GM21786 (cell line): ENCODE results near the gene ZNF670.
A peak's percentile ranks its signal among the peaks of the same experiment; 100 is the strongest.
"Not testable (repeated sequence)": the region's sequence is repeated elsewhere in the genome, so short reads cannot be mapped to it uniquely, and the experiment has no call there.

Source experiments
- ATAC-seq: cut with Tn5 transposase; IDR thresholded peaks from one replicate; pipeline ENCODE4 v1.9.1; 2021; ENCODE audit not compliant: unreplicated experiment

ZNF670 gene

DNA sequence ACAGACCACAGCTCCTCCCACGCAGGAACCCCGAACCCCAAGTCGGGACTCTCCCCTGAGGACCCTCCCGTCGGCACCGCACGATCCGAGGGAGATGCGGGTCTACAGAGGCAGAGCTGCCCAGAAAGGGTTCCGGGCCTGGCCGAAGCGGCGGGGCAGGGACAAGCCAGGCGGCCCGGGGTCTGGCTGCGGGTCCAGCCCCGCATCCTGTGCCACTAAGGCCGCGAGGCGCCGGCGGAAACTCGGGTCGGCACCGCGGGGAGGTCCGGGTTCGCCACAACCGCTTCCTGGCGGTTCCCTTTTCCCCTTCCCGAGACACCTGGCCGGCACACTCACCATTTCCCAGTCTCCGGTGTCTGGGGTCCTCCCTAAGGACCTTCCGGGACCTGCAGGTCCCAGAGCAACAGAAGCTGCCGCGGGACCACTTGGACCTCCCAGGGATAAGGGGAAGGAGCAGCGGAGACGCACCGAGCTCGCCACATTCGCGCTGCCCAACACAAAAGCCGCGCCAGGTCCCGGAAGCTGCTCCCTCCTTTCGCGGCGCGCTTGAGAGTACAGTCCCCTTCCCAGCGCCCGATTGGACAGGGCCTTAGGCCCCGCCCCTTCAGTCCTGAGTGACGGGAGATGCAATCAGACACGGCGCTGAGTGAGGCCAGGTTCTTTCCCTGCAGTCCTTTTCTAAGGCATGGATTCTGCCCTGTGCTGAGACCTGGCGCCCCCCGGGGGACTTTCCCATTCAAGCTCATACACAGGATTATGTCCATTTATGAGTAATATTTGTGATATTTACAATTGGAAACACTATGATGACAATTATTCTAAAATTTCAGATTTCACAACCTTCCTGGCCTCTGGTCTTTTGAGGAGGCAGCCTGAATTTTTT, at the start of gene ZNF670:
Gene ZNF670, minus strand, starts transcription at position 554 of the 883 bp plus-strand sequence. Its CDS starts 215 bp downstream, at position 339.
- peak; percentile 99 for ATAC-seq

DNA sequence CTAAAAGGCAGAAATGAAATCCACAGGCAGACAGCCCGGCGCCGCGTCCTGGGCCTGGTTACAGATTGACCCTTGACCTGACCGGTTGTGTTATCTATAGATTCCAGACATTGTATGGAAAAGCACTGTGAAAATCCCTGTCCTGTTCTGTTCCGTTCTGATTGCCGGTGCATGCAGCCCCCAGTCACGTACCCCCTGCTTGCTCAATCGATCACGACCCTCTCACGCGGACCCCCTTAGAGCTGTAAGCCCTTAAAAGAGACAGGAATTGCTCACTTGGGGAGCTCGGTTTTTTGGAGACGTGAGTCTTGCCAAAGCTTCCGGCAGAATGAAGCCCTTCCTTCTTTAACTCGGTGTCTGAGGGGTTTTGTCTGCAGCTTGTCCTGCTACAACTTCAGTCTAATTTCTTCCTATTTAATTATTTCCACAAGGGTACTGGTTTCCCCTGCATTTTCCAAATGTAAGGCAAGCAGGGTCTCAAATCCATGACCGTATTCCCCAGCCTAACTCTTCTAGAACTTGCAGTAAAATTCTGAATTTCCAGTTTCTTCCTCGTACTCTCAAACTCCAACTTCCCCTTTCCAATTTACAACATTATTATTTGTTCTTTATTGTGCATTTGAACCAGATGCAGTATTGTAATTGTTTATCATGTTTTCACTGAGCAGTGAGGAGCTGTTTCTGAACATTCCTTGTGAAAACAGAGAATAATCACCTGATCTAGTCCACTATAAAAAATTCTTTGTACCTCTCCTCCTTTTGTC, 49.1 kb upstream of the ZNF670 start:
- ATAC-seq: not testable (repeated sequence)

DNA sequence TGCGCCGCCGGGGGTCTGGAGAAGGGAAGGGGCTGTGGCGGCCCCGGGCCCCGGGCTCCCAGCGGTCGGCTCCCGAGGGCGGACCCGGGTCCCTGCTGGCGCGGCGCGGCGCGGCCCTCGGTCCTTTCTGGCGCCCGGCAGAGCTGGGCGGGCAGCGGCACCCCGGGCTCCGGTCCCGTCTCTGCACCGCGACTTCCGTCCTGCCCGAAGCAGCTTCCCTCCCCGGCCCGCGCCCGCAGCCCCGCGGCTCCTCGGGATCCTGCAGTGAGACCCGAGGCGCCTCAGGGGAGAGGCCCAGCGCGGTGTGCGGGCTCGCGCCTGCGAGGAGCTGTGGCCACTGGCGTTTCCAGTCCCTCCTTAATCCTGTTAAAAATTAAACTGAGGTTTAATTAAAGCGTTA, 48.0 kb upstream of the ZNF670 start:
- peak; percentile 50 for ATAC-seq

DNA sequence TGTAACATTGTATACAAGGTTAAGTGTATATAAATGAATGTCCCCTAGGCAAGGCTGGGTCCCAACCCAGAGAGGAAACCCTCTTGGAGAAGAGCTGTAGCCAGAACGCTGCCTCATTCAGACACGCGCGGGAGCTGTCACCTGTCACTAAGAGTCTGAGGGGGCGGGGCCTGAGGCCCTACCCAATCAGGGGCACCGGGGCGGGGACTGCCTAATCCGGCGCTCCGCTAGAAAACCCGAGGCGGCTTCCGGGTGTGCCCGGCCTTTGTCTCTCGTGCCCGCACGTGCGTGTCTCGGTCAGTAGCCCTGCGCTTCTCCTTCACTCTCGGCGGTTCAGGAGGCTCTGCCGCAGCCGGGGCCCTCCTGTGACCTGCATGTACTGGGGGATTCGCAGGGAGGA, 47.6 kb upstream of the ZNF670 start:
- ATAC-seq: peak; percentile 98

DNA sequence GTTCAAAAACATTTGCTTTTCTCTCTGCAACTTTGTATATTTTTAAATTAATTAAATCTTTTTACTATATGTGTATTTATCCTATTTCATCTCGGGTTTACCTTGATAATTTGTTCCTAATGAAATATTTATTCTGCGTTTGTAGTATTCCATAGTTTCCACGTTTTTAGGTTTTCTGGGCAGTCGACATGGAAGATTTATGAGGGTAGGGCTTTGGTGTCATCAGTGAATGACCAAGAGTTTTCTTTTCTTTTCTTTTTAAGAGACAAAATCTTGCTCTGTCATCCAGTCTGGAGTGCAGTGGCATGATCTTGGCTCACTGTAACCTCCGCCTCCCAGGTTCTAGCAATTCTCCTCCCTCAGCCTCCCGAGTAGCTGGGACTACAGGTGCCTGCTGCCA, 42.8 kb upstream of the ZNF670 start:
- no peak for ATAC-seq

DNA sequence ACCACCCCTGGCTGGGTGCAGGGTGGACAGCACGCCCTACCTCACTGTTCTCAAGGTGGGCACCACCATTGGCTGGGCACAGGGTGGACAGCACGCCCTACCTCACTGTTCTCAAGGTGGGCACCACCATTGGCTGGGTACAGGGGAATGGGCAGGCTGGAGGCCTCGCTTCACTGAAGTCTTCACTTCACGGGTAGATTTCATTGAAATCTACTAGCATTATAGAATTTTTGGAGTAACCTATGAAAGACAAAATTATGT, 41.7 kb upstream of the ZNF670 start:
- not testable (repeated sequence) for ATAC-seq

DNA sequence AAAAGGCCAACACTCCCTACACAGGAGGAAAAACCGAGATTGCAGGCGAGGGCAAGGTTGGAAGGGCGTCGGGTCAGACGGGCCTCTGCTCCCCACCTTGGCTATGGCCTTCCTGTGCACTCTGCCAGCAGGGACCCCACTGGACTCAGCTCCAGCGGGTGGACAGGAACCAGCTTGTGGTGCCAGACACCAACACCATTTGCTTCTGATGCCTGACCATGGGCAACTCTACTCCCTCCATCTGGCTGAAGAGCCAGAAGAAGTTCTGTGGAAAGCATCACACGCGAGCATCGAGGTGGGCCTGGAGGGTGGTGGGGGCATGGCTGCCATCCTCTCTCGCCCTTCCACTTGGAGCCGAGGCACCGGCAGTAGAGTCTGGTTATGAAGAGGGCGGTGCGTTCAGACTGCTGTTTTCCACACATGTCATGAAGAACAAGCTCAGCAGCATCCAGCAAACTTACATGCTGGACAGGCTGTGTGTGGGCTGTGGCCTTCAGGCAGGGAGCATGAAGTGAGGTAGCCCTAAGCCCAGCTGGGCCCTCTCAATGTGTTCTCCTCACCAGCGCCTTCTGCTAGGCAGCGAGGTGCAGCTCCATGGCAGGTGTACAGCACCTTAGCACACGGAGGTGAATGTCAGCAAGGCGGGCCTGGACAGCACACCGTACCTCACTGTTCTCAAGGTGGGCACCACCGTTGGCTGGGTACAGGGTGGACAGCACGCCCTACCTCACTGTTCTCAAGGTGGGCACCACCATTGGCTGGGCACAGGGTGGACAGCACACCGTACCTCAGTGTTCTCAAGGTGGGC, 41.2 kb upstream of the ZNF670 start:
- no peak for ATAC-seq

DNA sequence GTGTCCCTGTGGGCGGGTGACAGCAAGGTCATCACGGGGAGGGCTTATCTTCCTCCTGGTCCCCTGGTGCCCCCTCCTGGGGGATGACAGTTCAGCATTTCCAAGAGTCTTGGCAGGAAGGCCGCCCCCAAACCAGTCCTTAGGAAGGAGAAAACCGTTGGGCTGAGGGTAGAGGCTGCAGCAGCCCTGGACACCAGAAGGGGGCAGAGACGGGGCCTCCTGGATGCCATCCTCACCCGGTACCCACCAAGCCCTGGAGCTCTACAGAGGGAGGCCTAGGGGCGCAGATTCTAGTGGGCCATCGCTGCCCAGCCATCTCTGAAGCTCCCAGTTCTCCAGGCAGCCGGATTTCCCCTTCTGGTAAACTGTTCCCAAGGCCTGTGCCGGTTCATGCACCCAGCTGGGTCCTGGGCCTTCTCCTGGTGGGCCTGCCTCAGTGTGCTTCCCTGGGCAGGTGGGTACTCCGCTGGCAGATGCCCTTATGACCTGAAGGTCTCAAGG, 40.4 kb upstream of the ZNF670 start:
- ATAC-seq: no peak

DNA sequence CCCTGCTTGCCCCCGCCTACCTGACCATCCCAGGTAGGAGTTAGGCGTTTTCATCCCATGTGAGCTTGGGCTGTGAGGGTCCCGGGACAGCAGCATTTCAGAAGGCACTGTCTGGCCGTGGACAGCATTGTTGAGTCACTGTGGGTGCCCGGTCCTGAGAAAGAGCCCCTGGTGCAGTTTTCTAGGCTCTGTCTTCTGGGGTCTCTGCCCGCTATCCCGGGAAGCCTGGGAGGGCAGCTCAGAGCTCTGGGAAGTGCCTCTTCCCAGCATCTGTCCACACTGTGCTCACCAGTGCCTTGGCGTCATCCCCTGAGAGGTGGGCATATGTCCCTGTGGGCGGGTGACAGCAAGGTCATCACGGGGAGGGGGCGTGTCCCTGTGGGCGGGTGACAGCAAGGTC, 36.9 kb upstream of the ZNF670 start:
- no peak for ATAC-seq

DNA sequence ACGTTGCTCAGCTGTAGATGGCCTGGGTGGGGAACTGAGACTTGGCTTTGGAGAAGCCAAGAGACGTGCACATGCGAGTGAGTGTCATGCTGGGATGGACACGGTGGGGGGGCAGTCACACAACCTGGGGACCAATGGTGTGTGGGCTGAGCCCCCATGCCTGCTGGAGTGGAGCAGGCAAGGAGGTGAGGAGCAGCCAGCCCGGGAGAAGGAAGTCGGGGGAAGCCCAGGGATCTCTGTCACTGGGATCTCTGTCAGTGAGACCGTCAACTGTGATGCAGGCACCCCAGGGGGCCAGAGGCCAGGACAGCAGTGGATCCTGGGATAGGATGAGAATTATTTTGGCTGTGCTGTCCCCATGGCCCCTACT, 36.5 kb upstream of the ZNF670 start:
- ATAC-seq: no peak

DNA sequence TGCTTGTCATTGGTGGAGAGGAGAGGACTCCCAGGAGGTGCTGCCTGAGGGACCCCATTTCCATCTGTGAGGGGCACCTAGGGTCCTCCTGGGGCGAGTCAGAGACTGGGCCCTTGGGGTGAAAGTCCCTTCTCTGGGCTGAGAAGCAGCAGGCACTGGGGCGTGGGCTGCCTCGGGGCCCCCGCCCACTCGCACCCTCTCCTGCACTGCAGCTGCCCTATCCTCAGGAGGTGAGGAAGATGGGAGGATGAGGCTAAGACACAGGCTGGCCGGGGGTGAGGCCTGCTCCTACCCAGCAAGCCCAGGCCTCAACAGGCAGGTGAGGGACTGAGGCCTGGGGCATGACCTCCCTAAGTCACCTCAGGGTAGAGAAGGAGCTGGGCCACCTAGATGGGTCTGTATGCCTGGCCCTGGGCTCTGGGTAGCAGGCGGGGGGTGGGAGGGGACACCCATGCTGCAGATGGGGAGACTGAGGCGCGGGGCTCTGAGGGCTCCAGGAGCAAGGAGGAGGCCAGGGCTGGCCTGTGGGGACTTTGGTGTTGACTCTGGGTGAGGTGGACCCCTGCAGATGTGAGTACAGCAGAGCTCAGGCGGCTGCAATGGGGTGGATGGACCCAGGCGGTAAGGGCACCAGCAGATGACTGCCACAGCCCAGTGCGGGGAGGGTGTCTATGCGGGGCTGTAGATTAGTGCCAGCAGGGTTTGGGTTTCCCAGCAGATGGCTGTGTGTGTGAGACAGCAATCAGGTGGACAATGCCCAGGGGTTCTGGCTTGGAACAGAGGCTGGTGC, 35.9 kb upstream of the ZNF670 start:
- ATAC-seq: no peak

DNA sequence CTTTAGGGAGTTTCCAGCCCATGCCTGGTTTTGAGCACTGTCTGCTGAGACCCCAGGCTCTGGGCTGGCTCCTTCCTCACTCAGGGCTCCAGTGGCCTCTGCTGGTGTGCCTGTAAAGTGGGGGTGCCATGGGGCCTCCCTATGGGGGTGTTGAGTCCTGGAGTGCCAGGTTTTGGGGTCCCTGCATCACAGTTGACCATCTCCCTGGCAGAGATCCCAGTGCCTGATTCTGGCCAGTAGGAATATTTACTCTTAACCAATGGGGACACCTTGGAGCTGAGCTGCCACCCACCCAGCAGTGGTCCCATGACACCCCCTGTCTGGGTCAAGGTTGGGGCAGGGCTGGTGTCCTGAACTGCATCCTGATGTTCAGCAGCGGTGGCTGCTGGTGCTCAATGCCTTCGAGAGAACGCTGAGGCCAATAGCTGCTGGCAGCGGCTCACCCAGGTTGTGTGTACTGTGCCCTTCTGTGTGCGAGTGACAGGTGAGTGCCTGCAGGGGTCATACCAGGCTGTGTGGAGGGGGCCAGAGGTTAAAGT, 35.2 kb upstream of the ZNF670 start:
- no peak for ATAC-seq

DNA sequence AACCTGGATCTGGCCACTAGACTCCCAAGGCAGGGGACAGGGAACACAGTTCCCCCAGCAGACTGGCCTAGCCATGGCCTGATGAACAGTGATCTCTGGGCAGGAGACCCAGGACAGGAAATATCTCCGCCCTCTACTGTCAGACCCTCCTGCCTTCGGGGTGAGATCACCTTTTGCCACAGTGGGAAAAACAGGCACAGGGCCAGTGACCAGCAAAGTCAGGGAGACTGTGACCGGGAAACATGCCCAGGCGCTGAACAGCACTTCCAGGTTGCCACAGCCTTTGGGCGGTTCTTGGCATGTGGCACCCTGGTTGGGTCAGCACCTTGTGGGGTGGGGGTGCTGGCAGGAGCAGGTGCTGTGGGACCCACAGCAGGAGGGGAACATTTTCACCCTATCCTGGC, 34.5 kb upstream of the ZNF670 start:
- no peak for ATAC-seq

DNA sequence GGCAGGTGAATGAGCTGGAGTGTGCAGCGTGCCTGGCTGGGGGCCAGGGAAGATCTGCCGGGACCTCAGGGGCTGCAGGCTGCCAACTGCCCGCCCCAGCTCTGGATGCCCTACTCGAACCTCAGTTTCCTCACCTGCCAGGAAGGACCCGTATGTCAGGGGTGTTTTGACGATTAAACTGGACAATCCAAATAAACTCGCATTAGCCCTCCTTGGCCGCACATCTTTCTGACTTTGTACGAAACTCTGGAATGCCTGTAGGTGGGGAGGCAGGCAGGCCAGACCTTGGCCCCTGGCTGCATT, 33.8 kb upstream of the ZNF670 start:
- ATAC-seq: no peak

DNA sequence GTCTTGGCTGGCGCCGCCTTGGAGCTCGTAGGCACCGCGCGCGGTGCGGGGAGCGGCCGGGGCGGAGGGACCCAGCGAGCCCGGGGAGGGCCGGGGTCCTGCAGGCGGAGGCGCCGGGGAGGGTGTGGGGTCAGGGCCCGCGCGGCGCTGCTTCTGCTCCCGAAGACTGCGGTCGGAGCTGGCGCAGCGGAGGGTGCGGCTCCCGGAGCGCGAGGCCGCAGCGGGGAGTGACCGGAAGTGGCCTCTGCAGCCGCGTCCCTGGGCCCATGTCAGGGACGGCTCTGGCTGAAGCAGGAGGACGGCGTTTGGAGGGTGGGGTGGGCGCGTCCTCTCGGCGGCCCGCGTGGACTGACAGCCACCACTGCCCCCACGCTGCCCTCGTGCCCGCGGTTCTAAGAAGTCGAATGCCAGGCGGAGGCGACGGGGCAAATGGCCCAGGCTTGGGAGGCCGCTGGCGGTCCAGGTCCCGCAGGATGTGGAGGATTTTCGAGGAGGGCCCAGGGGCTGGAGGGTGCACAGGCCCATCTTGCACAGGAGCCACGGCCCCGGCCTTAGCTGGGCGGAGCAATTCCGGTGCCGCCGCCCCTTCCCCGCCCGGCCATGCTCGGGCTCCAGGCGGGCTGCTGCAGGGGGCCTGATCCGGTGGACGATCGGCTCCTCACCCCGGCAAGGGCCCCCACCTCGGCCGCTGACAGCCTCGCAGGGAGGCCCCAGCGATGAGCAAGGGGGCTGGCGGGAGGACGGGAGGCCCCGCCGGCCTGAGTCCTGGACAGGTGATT, 33.3 kb upstream of the ZNF670 start:
- no peak for ATAC-seq

DNA sequence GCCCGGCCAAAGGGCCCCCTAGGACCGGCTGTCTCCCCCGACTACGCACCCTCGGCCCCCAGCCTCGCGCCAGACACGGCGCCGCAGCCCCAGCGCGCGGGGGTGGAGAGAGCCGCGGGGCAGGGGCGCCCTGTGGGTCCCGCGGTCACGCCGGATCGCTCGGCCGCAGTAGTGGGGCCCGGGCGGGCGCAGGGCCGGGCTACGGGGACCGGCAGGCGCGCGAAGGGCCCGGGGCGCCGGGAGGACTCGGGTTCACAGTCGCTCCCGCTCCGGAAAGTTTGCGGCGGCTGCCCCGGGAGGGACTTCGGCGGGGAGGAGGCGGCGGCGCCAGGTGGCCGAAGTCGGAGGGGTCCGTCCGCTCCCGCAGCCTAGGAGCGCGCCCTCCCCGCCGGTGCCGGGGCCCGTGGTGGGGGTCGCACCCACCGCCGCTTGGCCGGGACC, 32.7 kb upstream of the ZNF670 start:
- no peak for ATAC-seq

DNA sequence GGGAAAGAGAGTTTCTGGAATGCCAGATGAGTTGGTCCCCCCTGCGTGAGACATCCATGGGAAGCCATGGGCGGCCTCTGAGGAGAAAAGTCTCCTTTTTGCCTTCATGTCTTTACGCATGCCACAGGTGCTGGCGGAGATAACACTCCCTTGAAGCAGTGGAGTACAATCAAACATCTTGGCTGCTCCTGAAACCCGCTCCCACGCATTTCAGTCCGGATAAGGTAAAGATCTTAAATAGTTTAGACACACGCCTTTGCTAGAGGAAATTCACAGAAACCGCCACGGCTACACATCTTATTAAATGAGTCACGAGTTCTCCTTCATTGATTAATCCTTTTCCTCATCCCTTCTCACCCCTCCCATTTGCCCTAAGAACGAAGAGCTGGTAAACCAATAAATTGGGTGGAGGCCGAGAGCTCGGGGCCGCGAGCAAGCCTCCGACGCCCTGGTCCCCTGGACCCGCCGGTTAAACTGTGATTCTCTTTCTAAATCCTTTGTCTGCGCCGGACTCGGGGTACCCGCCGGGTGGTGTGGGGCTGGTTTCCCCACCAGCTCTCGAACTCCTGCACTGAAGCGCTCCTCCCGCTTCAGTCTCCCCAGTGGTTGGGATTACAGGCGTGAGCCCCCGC, 32.1 kb upstream of the ZNF670 start:
- ATAC-seq: no peak

DNA sequence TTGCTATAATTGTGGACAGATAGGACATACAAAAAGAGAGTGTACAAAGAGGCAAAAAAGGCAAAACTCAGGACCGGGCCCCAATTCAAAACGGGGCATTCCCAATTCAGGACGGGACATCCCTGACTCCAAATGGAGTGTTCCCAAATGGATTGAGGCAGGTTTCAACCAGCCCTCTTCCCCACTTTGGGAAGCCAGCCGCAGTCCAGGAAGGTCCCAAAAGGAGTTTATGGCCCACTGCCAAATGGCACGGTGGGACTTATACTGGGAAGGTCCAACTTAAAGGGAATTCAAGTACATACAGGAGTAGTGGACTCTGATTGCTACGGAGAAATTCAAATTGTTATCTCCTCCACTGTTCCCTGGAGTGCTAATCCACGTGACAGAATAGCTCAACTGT, 29.1 kb upstream of the ZNF670 start:
- no peak for ATAC-seq

DNA sequence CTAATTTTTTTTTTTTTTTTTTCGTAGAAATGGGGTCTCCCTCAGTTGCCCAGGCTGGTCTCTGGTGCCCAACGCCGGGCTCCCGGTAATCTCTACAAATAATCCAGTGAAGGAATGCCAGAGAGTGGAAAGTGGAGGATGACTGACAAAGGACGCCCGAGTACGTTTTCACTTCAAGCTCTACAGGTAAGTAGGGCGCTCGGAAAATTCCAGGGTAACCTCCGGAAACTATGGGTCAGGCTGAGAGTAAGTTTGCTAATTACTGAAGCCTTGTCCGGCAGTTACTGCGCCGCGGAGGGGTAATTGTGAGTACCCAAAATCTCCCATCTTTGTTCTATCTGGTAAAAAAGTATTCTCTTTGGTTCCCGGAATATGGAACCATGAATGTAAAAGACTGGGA, 27.4 kb upstream of the ZNF670 start:
- ATAC-seq: no peak
